ENCODE data around the gene CTPS1. TPM values are rescaled to one million over a fixed set of nuclear protein-coding genes. Genes with fewer than 3 reads are reported as not detected.

CTPS1 gene
- total and polyA plus RNA-seq, 2 donors (not counting 1 experiment from before 2014, with no cell fraction given): 12.1 to 26.5 TPM

DNA sequence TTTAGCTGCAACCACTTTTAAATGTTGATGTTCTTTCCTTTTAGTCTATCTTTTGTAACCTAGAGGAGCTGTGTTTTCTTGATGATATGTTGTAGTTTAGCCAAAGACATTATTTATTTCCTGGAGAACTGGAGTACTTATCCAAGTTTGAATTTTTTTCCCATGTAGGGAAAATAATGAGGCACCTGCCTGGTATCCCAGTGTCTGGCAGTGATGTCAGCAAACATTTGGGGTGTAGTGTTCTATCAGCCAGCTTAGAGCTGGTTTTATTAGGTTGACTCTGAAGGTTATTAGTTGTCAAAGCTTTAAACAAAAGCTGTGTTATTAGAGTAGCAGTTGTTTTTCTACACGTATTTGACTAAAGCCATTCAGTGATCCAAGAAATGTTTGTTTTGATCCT is 3.2 kb downstream of the CTPS1 start:
- Histone ChIP-seq H3K4me1 (ENCODE audit: control insufficient read depth, extremely low read depth, insufficient read depth, low read length) (peaks cover 14% of the 10 kb centered on the region), H3K79me2 (ENCODE audit: control insufficient read depth, insufficient read depth, low read length) (peaks cover 43% of the 10 kb centered on the region), H3K36me3 (ENCODE audit: control insufficient read depth, insufficient read depth, low read length) (peaks cover 13% of the 10 kb centered on the region), H3K4me3 (replicated peaks in 1 of 4; ENCODE audit: control extremely low read depth in 1 of 4, insufficient read depth in 1 of 4, low read depth in 3 of 4, low read length in 4 of 4) (no peak overlapping the region), H2AFZ (ENCODE audit: low read length) (no peak overlapping the region), H3K27ac (ENCODE audit: insufficient read depth, low read length) (no peak overlapping the region), H3K9ac (ENCODE audit: insufficient read depth, low read length) (no peak overlapping the region), H3K4me2 (ENCODE audit: extremely low read depth, insufficient read depth, low read length) (no peak overlapping the region), H3K9me3 (ENCODE audit: control insufficient read depth, insufficient read depth, low read depth, low read length) (no peaks in the 10 kb centered on the region), H3K27me3 (ENCODE audit: control insufficient read depth, insufficient read depth, low read length) (no peaks in the 10 kb centered on the region), H4K20me1 (ENCODE audit: control insufficient read depth, extremely low read depth, insufficient read depth, low read length) (no peaks in the 10 kb centered on the region)
- DNase-seq (ENCODE audit: low read depth in 2 of 2): peak in 1 of 2 donors; percentile 47
- no peak for TF ChIP-seq EZH2 (IDR thresholded peaks at IDR 0.05; ENCODE audit: low read length, missing control alignments)

DNA sequence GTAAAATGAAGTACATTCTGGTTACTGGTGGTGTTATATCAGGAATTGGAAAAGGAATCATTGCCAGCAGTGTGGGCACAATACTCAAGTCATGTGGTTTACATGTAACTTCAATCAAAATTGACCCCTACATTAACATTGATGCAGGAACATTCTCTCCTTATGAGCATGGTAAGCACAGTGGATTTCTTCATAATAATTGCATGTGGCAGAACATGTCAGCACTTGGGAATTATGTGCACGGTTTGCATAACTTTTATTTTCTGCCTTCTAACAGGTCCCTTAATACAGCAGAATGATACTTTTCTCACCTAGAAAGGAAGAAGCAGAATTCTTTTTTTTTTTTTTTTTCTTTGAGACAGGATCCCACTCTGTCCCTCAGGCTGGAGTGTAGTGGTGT is 3.8 kb downstream of the CTPS1 start:
- H3K9ac ChIP-seq (ENCODE audit: insufficient read depth, low read length): no peak overlapping the region

DNA sequence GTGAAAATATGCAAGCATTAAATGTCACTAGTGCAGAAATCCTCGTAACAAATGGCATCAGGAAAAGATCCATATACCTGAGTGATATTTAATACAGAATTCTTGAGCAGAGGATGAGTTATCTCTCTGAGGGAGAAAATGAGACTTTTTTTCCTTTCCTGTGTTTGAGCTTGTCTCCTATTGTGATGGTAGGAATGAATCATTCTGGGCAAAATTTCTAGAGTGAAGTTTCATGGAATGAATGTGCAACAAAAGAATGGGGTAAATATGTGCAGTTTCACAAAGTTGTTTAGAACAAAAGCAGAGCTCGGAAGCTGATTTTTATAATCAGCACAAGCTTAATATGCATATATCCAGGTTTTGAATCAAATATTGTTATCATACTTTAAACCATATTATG is 4.6 kb downstream of the CTPS1 start:
- no peak overlapping the region for H3K9ac ChIP-seq (ENCODE audit: insufficient read depth, low read length)
- peak in 1 of 2 donors; percentile 66 for DNase-seq (ENCODE audit: low read depth in 2 of 2)
- peaks cover 14% of the 10 kb centered on the region for H3K4me1 ChIP-seq (ENCODE audit: control insufficient read depth, extremely low read depth, insufficient read depth, low read length)
- TF ChIP-seq EZH2 (IDR thresholded peaks at IDR 0.05; ENCODE audit: low read length, missing control alignments): no peak
- TF ChIP-seq, protein P1, sequence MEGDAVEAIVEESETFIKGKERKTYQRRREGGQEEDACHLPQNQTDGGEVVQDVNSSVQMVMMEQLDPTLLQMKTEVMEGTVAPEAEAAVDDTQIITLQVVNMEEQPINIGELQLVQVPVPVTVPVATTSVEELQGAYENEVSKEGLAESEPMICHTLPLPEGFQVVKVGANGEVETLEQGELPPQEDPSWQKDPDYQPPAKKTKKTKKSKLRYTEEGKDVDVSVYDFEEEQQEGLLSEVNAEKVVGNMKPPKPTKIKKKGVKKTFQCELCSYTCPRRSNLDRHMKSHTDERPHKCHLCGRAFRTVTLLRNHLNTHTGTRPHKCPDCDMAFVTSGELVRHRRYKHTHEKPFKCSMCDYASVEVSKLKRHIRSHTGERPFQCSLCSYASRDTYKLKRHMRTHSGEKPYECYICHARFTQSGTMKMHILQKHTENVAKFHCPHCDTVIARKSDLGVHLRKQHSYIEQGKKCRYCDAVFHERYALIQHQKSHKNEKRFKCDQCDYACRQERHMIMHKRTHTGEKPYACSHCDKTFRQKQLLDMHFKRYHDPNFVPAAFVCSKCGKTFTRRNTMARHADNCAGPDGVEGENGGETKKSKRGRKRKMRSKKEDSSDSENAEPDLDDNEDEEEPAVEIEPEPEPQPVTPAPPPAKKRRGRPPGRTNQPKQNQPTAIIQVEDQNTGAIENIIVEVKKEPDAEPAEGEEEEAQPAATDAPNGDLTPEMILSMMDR (conservative IDR thresholded peaks at IDR 0.05 in 1 of 2, IDR thresholded peaks at IDR 0.05 in 1 of 2; ENCODE audit: low read depth in 1 of 2, low read length in 2 of 2): no peak
- no peaks in the 10 kb centered on the region for H4K20me1 ChIP-seq (ENCODE audit: control insufficient read depth, extremely low read depth, insufficient read depth, low read length)
- H3K4me2 ChIP-seq (ENCODE audit: extremely low read depth, insufficient read depth, low read length): no peak overlapping the region
- no peak overlapping the region for H3K4me3 ChIP-seq (replicated peaks in 1 of 4; ENCODE audit: control extremely low read depth in 1 of 4, insufficient read depth in 1 of 4, low read depth in 3 of 4, low read length in 4 of 4)
- no peak overlapping the region for H3K27ac ChIP-seq (ENCODE audit: insufficient read depth, low read length)
- peaks cover 16% of the 10 kb centered on the region for H3K36me3 ChIP-seq (ENCODE audit: control insufficient read depth, insufficient read depth, low read length)
- H3K79me2 ChIP-seq (ENCODE audit: control insufficient read depth, insufficient read depth, low read length): peaks cover 43% of the 10 kb centered on the region
- no peaks in the 10 kb centered on the region for H3K27me3 ChIP-seq (ENCODE audit: control insufficient read depth, insufficient read depth, low read length)
- no peak overlapping the region for H2AFZ ChIP-seq (ENCODE audit: low read length)
- no peaks in the 10 kb centered on the region for H3K9me3 ChIP-seq (ENCODE audit: control insufficient read depth, insufficient read depth, low read depth, low read length)

More for the DNA sequence above, 3.8 kb downstream of the CTPS1 start:
- Histone ChIP-seq H3K4me1 (ENCODE audit: control insufficient read depth, extremely low read depth, insufficient read depth, low read length) (peaks cover 14% of the 10 kb centered on the region), H3K27me3 (ENCODE audit: control insufficient read depth, insufficient read depth, low read length) (no peaks in the 10 kb centered on the region), H3K4me2 (ENCODE audit: extremely low read depth, insufficient read depth, low read length) (no peak overlapping the region), H2AFZ (ENCODE audit: low read length) (no peak overlapping the region), H3K27ac (ENCODE audit: insufficient read depth, low read length) (no peak overlapping the region), H3K79me2 (ENCODE audit: control insufficient read depth, insufficient read depth, low read length) (peaks cover 43% of the 10 kb centered on the region), H3K36me3 (ENCODE audit: control insufficient read depth, insufficient read depth, low read length) (peaks cover 15% of the 10 kb centered on the region), H3K9me3 (ENCODE audit: control insufficient read depth, insufficient read depth, low read depth, low read length) (no peaks in the 10 kb centered on the region), H4K20me1 (ENCODE audit: control insufficient read depth, extremely low read depth, insufficient read depth, low read length) (no peaks in the 10 kb centered on the region), H3K4me3 (replicated peaks in 1 of 4; ENCODE audit: control extremely low read depth in 1 of 4, insufficient read depth in 1 of 4, low read depth in 3 of 4, low read length in 4 of 4) (no peak overlapping the region)
- DNase-seq (ENCODE audit: low read depth in 2 of 2): no peak
- TF ChIP-seq EZH2 (IDR thresholded peaks at IDR 0.05; ENCODE audit: low read length, missing control alignments): no peak
- TF ChIP-seq, protein P1 (conservative IDR thresholded peaks at IDR 0.05 in 1 of 2, IDR thresholded peaks at IDR 0.05 in 1 of 2; ENCODE audit: low read depth in 1 of 2, low read length in 2 of 2): no peak

Measured in fibroblast of lung (primary cell).